SH-SY5Y (cell line): ENCODE measurements around the gene KCNA2.

Experiments used
- GATA2 ChIP-seq: IDR thresholded peaks from 2 replicates; pipeline ENCODE4 v1.6.1; 2011; ENCODE audit warnings: mild to moderate bottlenecking, low read depth, low read length
- GATA3 ChIP-seq: IDR thresholded peaks from 2 replicates; pipeline ENCODE4 v1.6.1; 2011; ENCODE audit warnings: low read depth, mild to moderate bottlenecking, low read length, moderate library complexity

GRCh38 chr1:110551278-110551809 lies 54.8 kb downstream of the KCNA2 start:
- TF ChIP-seq GATA3: no peak
- TF ChIP-seq GATA2: no peak
